WTC11 (cell line): ENCODE data around the gene SNAPC5. TPM values are rescaled to one million over a fixed set of nuclear protein-coding genes. Genes with fewer than 3 reads are reported as not detected.

Source experiments
- ATAC-seq: fragments of 200-7000 bp; cut with Tn5 transposase; 2 replicates; pipeline ENCODE4 v1.10.0; 2021; ENCODE audit warnings: mild to moderate bottlenecking, moderate library complexity
- CTCF ChIA-PET: fragments of 300-600 bp; sonication (Branson Sonifier 250); formaldehyde crosslinking; loops from one replicate; lab custom pipeline; 2021; ENCODE audit warnings: antibody characterized with exemption; lab: Charles Lee
- POLR2A ChIA-PET: fragments of 350-600 bp; sonication (Branson Sonifier 250); formaldehyde crosslinking; loops from one replicate; lab custom pipeline; 2021; ENCODE audit warnings: antibody characterized with exemption; lab: Charles Lee
- DNase-seq: peaks from one replicate; pipeline ENCODE4 v3.0.0; 2021; ENCODE audit warnings: low spot score
- H3K27ac Mint-ChIP-seq: 2 replicates; pipeline ENCODE4 v1.8.0; 2021; ENCODE audit warnings: mixed read lengths
- H3K27me3 Mint-ChIP-seq: 2 replicates; pipeline ENCODE4 v1.8.0; 2021; ENCODE audit warnings: low read depth, mild to moderate bottlenecking, moderate library complexity, mixed read lengths
- H3K36me3 Mint-ChIP-seq: 2 replicates; pipeline ENCODE4 v1.8.0; 2021; ENCODE audit warnings: mixed read lengths
- H3K4me1 Mint-ChIP-seq: 2 replicates; pipeline ENCODE4 v1.8.0; 2022; ENCODE audit warnings: mixed read lengths
- H3K4me3 Mint-ChIP-seq: 2 replicates; pipeline ENCODE4 v1.8.0; 2021; ENCODE audit warnings: mild to moderate bottlenecking, moderate library complexity, mixed read lengths
- H3K9me3 Mint-ChIP-seq: 2 replicates; pipeline ENCODE4 v1.8.0; 2021; ENCODE audit warnings: mixed read lengths
- CBFB ChIP-seq: sonication (generic); formaldehyde crosslinking; IDR thresholded peaks from 2 replicates; pipeline ENCODE4 v1.8.1; 2022; ENCODE audit warnings: mild to moderate bottlenecking, low read depth, missing genetic modification reagents
- ELF4 ChIP-seq: sonication (generic); formaldehyde crosslinking; IDR thresholded peaks from 2 replicates; pipeline ENCODE4 v1.8.1; 2022; ENCODE audit warnings: low read depth, mild to moderate bottlenecking, moderate library complexity, missing genetic modification reagents
- EMX1 ChIP-seq: fragments of 250-450 bp; sonication (Bioruptor Pico); IDR thresholded peaks from 2 replicates; pipeline ENCODE4 v1.8.0; 2021; ENCODE audit warnings: mild to moderate bottlenecking
- JUN ChIP-seq: sonication (generic); formaldehyde crosslinking; IDR thresholded peaks from 2 replicates; pipeline ENCODE4 v1.8.0; 2023; ENCODE audit warnings: mild to moderate bottlenecking, missing genetic modification reagents
- NFYB ChIP-seq: sonication (generic); formaldehyde crosslinking; conservative IDR thresholded peaks from 2 replicates; pipeline ENCODE4 v1.8.0; 2022; ENCODE audit warnings: low read depth, missing genetic modification reagents
- NR2C2 ChIP-seq: sonication (generic); formaldehyde crosslinking; IDR thresholded peaks from 2 replicates; pipeline ENCODE4 v1.8.0; 2022; ENCODE audit warnings: mild to moderate bottlenecking, missing genetic modification reagents
- RELA ChIP-seq: sonication (generic); formaldehyde crosslinking; IDR thresholded peaks from 2 replicates; pipeline ENCODE4 v1.8.1; 2022; ENCODE audit warnings: missing genetic modification reagents, mild to moderate bottlenecking, borderline replicate concordance
- RORB ChIP-seq: fragments of 250-450 bp; sonication (Bioruptor Pico); IDR thresholded peaks from 2 replicates; pipeline ENCODE4 v1.9.0; 2021; ENCODE audit warnings: mild to moderate bottlenecking
- TCF7 ChIP-seq: sonication (generic); formaldehyde crosslinking; IDR thresholded peaks from 2 replicates; pipeline ENCODE4 v1.8.0; 2022; ENCODE audit warnings: mild to moderate bottlenecking, low read depth, missing genetic modification reagents, moderate library complexity
- TEAD1 ChIP-seq: sonication (generic); formaldehyde crosslinking; IDR thresholded peaks from 2 replicates; pipeline ENCODE4 v1.8.0; 2022; ENCODE audit warnings: mild to moderate bottlenecking, missing genetic modification reagents
- TP53 ChIP-seq: sonication (generic); formaldehyde crosslinking; IDR thresholded peaks from 2 replicates; pipeline ENCODE4 v1.8.1; 2023; ENCODE audit warnings: mild to moderate bottlenecking, missing genetic modification reagents
- ZBTB21 ChIP-seq: sonication (generic); formaldehyde crosslinking; IDR thresholded peaks from 2 replicates; pipeline ENCODE4 v1.8.1; 2023; ENCODE audit warnings: mild to moderate bottlenecking, missing genetic modification reagents, borderline replicate concordance
- ZNF263 ChIP-seq: sonication (generic); formaldehyde crosslinking; IDR thresholded peaks from 2 replicates; pipeline ENCODE4 v1.8.1; 2022; ENCODE audit warnings: low read depth, mild to moderate bottlenecking, moderate library complexity, missing genetic modification reagents
- ZNF317 ChIP-seq: sonication (generic); formaldehyde crosslinking; IDR thresholded peaks from 2 replicates; pipeline ENCODE4 v1.8.1; 2023; ENCODE audit warnings: low read depth, mild to moderate bottlenecking, moderate library complexity, missing genetic modification reagents, borderline replicate concordance
- total RNA-seq: library from RNA; stranded (reverse); gene quantifications from 3 replicates; pipeline ENCODE4 v1.2.3, GENCODE V29; 2021
- TF ChIP-seq, protein P1 (sequence below): fragments of 250-450 bp; sonication (Bioruptor Pico); conservative IDR thresholded peaks from 2 replicates; pipeline ENCODE4 v1.9.0; 2021; ENCODE audit warnings: mild to moderate bottlenecking
- TF ChIP-seq, protein P2 (sequence below): sonication (generic); formaldehyde crosslinking; IDR thresholded peaks from 2 replicates; pipeline ENCODE4 v1.8.1; 2023; ENCODE audit warnings: mild to moderate bottlenecking, moderate library complexity, missing genetic modification reagents
- TF ChIP-seq, protein P3 (sequence below): sonication (generic); formaldehyde crosslinking; IDR thresholded peaks from 2 replicates; pipeline ENCODE4 v1.8.0; 2023; ENCODE audit warnings: mild to moderate bottlenecking, missing genetic modification reagents
- TF ChIP-seq, protein P4 (sequence below): sonication (generic); formaldehyde crosslinking; IDR thresholded peaks from 2 replicates; pipeline ENCODE4 v1.8.0; 2023; ENCODE audit warnings: missing genetic modification reagents
- TF ChIP-seq, protein P5 (sequence below): fragments of 250-450 bp; sonication (Bioruptor Pico); IDR thresholded peaks from 2 replicates; pipeline ENCODE4 v1.9.0; 2021; ENCODE audit warnings: mild to moderate bottlenecking, borderline replicate concordance

SNAPC5 gene
- total RNA-seq, 1 experiment from 2014 or later = 21.1 TPM

DNA sequence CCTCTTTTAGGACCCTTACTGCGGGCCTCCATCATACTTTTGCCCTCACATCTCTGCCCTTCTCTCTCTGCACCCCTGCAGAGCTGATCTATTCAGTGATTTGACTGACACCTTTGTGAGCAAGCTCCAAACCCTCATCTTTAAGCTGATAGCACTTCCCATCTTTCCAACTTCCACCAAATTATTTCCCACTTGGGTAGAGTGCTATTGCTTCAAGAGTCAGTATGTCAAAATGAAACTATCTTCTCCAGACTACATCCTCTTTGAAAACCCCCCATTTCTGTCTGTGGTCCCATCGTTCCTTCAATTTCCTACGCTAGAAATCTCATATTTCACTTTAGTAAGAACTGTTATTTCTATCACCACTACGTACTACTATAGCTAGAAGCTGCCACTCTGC is 27.3 kb upstream of the SNAPC5 start (continued):
- TF ChIP-seq, protein P1, sequence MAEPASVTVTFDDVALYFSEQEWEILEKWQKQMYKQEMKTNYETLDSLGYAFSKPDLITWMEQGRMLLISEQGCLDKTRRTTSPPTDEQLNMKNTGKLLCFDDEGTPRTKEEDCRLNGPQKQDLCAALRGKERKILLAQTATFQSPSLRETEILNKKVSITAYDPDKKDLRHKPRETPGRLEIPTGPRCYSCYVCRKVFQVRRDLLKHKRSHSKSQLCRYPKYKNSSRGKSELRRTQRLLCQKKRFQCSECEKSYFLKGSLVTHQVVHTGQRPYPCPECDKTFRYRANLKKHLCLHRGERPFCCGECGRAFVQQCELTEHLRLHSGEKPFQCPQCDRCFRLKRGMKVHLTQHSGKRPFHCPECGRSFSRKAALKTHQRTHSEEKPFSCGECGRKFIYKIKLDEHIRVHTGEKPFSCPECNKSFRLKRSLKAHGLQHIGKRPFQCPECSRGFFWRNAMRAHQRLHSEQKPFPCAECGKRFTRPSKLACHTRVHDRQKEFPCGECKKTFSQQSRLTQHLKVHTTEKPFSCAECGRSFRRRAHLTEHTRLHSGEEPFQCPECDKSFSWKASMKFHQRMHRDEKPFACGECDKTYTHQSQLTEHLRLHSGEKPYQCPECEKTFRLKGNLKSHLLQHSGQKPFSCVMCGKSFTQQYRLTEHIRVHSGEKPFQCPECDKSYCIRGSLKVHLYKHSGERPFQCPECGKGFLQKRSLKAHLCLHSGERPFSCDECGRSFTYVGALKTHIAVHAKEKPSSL = no peak
- no peak for TF ChIP-seq TEAD1 (CRISPR knock-in tag)
- no peak for TF ChIP-seq ZNF263 (CRISPR knock-in tag)

DNA sequence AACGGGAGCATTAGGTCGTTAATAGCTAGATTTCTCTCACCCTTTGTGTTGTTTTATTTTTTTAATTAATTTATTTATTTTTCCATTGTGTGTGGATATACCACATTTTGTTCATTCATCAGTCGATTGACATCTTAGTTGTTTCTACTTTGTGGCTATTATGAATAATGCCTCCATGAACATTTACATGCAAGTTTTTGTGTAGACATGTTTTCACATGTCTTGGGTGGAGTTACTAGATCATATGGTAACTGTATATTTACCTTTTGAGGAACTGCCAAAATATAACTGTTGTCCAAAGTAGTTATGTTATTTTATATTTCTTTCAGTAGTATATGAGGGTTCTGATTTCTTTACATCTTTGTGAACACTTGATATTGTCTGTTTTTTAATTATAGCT is 26.4 kb upstream of the SNAPC5 start:
- Mint-ChIP-seq H3K4me3 (no peak overlapping the region), H3K36me3 (peaks cover 30% of the 10 kb centered on the region), H3K27ac (no peak overlapping the region), H3K9me3 (no peaks in the 10 kb centered on the region), H3K4me1 (no peaks in the 10 kb centered on the region), H3K27me3 (no peaks in the 10 kb centered on the region)
- no peak for DNase-seq
- ATAC-seq = no peak
- ChIA-PET POLR2A (no interaction called here), CTCF (interaction anchor here (1.0 kb wide), 1 partner anchor 40 kb away, joined by 3 read pairs; no protein-coding TSS in a partner anchor)
- TF ChIP-seq NR2C2 (CRISPR knock-in tag) (no peak), JUN (CRISPR knock-in tag) (no peak), CBFB (CRISPR knock-in tag) (no peak), TP53 (CRISPR knock-in tag) (no peak), RORB (CRISPR knock-in tag) (no peak), TCF7 (CRISPR knock-in tag) (no peak), ELF4 (CRISPR knock-in tag) (no peak), EMX1 (CRISPR knock-in tag) (no peak), RELA (CRISPR knock-in tag) (no peak), NFYB (CRISPR knock-in tag) (no peak), ZBTB21 (no peak), ZNF317 (CRISPR knock-in tag) (no peak)
- TF ChIP-seq, protein P2, sequence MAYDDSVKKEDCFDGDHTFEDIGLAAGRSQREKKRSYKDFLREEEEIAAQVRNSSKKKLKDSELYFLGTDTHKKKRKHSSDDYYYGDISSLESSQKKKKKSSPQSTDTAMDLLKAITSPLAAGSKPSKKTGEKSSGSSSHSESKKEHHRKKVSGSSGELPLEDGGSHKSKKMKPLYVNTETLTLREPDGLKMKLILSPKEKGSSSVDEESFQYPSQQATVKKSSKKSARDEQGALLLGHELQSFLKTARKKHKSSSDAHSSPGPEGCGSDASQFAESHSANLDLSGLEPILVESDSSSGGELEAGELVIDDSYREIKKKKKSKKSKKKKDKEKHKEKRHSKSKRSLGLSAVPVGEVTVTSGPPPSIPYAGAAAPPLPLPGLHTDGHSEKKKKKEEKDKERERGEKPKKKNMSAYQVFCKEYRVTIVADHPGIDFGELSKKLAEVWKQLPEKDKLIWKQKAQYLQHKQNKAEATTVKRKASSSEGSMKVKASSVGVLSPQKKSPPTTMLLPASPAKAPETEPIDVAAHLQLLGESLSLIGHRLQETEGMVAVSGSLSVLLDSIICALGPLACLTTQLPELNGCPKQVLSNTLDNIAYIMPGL = no peak
- TF ChIP-seq, protein P3, sequence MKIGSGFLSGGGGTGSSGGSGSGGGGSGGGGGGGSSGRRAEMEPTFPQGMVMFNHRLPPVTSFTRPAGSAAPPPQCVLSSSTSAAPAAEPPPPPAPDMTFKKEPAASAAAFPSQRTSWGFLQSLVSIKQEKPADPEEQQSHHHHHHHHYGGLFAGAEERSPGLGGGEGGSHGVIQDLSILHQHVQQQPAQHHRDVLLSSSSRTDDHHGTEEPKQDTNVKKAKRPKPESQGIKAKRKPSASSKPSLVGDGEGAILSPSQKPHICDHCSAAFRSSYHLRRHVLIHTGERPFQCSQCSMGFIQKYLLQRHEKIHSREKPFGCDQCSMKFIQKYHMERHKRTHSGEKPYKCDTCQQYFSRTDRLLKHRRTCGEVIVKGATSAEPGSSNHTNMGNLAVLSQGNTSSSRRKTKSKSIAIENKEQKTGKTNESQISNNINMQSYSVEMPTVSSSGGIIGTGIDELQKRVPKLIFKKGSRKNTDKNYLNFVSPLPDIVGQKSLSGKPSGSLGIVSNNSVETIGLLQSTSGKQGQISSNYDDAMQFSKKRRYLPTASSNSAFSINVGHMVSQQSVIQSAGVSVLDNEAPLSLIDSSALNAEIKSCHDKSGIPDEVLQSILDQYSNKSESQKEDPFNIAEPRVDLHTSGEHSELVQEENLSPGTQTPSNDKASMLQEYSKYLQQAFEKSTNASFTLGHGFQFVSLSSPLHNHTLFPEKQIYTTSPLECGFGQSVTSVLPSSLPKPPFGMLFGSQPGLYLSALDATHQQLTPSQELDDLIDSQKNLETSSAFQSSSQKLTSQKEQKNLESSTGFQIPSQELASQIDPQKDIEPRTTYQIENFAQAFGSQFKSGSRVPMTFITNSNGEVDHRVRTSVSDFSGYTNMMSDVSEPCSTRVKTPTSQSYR (CRISPR knock-in tag) = no peak
- TF ChIP-seq, protein P4, sequence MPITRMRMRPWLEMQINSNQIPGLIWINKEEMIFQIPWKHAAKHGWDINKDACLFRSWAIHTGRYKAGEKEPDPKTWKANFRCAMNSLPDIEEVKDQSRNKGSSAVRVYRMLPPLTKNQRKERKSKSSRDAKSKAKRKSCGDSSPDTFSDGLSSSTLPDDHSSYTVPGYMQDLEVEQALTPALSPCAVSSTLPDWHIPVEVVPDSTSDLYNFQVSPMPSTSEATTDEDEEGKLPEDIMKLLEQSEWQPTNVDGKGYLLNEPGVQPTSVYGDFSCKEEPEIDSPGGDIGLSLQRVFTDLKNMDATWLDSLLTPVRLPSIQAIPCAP = no peak
- TF ChIP-seq, protein P5, sequence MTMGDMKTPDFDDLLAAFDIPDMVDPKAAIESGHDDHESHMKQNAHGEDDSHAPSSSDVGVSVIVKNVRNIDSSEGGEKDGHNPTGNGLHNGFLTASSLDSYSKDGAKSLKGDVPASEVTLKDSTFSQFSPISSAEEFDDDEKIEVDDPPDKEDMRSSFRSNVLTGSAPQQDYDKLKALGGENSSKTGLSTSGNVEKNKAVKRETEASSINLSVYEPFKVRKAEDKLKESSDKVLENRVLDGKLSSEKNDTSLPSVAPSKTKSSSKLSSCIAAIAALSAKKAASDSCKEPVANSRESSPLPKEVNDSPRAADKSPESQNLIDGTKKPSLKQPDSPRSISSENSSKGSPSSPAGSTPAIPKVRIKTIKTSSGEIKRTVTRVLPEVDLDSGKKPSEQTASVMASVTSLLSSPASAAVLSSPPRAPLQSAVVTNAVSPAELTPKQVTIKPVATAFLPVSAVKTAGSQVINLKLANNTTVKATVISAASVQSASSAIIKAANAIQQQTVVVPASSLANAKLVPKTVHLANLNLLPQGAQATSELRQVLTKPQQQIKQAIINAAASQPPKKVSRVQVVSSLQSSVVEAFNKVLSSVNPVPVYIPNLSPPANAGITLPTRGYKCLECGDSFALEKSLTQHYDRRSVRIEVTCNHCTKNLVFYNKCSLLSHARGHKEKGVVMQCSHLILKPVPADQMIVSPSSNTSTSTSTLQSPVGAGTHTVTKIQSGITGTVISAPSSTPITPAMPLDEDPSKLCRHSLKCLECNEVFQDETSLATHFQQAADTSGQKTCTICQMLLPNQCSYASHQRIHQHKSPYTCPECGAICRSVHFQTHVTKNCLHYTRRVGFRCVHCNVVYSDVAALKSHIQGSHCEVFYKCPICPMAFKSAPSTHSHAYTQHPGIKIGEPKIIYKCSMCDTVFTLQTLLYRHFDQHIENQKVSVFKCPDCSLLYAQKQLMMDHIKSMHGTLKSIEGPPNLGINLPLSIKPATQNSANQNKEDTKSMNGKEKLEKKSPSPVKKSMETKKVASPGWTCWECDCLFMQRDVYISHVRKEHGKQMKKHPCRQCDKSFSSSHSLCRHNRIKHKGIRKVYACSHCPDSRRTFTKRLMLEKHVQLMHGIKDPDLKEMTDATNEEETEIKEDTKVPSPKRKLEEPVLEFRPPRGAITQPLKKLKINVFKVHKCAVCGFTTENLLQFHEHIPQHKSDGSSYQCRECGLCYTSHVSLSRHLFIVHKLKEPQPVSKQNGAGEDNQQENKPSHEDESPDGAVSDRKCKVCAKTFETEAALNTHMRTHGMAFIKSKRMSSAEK (CRISPR knock-in tag) = no peak
